SK-N-SH (cell line): ENCODE results near the gene INF2. TPM values are rescaled to one million over a fixed set of nuclear protein-coding genes. Genes with fewer than 3 reads are reported as not detected.

Experiments
- CTCF ChIA-PET: fragments of 300-600, 350-600 bp; formaldehyde crosslinking; extraction: SDS; loops from one replicate; lab custom pipeline; 2021; lab: Yijun Ruan, JAX
- POLR2A ChIA-PET: fragments of 350-600 bp; sonication (Branson Sonifier 250); formaldehyde crosslinking; extraction: SDS; loops from one replicate; lab custom pipeline; 2020; ENCODE audit warnings: antibody characterized with exemption, inconsistent platforms; lab: Yijun Ruan, JAX
- DNase-seq: peaks from one replicate; pipeline ENCODE4 v3.0.0; 2012
- H2AFZ ChIP-seq: fragments of 200-600 bp; sonication (generic); 2 replicates; pipeline ENCODE4 v1.8.1; 2016; ENCODE audit warnings: antibody characterized with exemption, mild to moderate bottlenecking, low read depth
- H3F3A ChIP-seq: fragments of 200-600 bp; sonication (generic); replicated peaks from 2 replicates; pipeline ENCODE3; 2016; ENCODE audit warnings: antibody characterized with exemption, mild to moderate bottlenecking; ENCODE audit not compliant: insufficient read depth
- H3K27ac ChIP-seq, 2 experiments: fragments of 200-500 bp in 1 of 2; fragments of 200-600 bp in 1 of 2; sonication (Bioruptor generic) in 1 of 2; sonication (generic), shearing (Covaris generic) in 1 of 2; 2 replicates each; pipeline versions ENCODE4 v1.5.1 to v1.6.1; 2014 to 2016; ENCODE audit warnings: low read depth in 2 of 2, inconsistent platforms in 1 of 2, low read length in 1 of 2, mild to moderate bottlenecking in 1 of 2, mixed read lengths in 1 of 2
- H3K27me3 ChIP-seq: fragments of 200-600 bp; sonication (generic), shearing (Covaris generic); 2 replicates; pipeline ENCODE4 v1.6.1; 2016; ENCODE audit warnings: mixed run types; ENCODE audit not compliant: insufficient read depth
- H3K36me3 ChIP-seq, 2 experiments: fragments of 200-500 bp in 1 of 2; fragments of 200-600 bp in 1 of 2; sonication (Bioruptor generic) in 1 of 2; sonication (generic) in 1 of 2; replicated peaks in 1 of 2; 2 replicates each; pipeline versions ENCODE3 to v1.5.1; 2014 to 2016; ENCODE audit warnings: low read length in 1 of 2, mild to moderate bottlenecking in 1 of 2; ENCODE audit not compliant: insufficient read depth in 2 of 2, control insufficient read depth in 1 of 2
- H3K4me1 ChIP-seq, 2 experiments: fragments of 200-500 bp in 1 of 2; fragments of 200-600 bp in 1 of 2; sonication (Bioruptor generic) in 1 of 2; sonication (generic), shearing (Covaris generic) in 1 of 2; 2 replicates each; pipeline versions ENCODE4 v1.5.1 to v1.6.1; 2014 to 2016; ENCODE audit warnings: low read depth in 1 of 2, low read length in 1 of 2, mixed run types in 1 of 2; ENCODE audit not compliant: insufficient read depth in 2 of 2, control insufficient read depth in 1 of 2
- H3K4me2 ChIP-seq: fragments of 200-600 bp; sonication (generic), shearing (Covaris generic); 2 replicates; pipeline ENCODE4 v1.6.1; 2017; ENCODE audit warnings: mixed run types
- H3K4me3 ChIP-seq, 2 experiments: fragments of 200-500 bp in 1 of 2; fragments of 200-600 bp in 1 of 2; sonication (Bioruptor generic) in 1 of 2; sonication (generic), shearing (Covaris generic) in 1 of 2; 2 replicates each; pipeline versions ENCODE4 v1.5.1 to v1.8.1; 2014 to 2016; ENCODE audit warnings: low read depth in 2 of 2, inconsistent platforms in 1 of 2, low read length in 1 of 2, mild to moderate bottlenecking in 1 of 2, mixed read lengths in 1 of 2, moderate library complexity in 1 of 2
- H3K79me2 ChIP-seq: fragments of 200-600 bp; sonication (generic); 2 replicates; pipeline ENCODE4 v1.8.1; 2017; ENCODE audit warnings: mild to moderate bottlenecking; ENCODE audit not compliant: insufficient read depth
- H3K9ac ChIP-seq: fragments of 200-600 bp; sonication (generic); 2 replicates; pipeline ENCODE4 v1.6.1; 2017; ENCODE audit warnings: mixed run types
- H3K9me2 ChIP-seq: fragments of 200-600 bp; sonication (generic); 2 replicates; pipeline ENCODE4 v1.6.1; 2017; ENCODE audit warnings: mixed run types
- H3K9me3 ChIP-seq: fragments of 200-600 bp; sonication (generic); 2 replicates; pipeline ENCODE4 v1.6.1; 2017; ENCODE audit warnings: mixed run types, mild to moderate bottlenecking, moderate library complexity
- H4K20me1 ChIP-seq: fragments of 200-600 bp; sonication (generic); 2 replicates; pipeline ENCODE4 v1.6.1; 2017; ENCODE audit warnings: mild to moderate bottlenecking, mixed run types; ENCODE audit not compliant: insufficient read depth
- FOXJ3 ChIP-seq: sonication (generic); formaldehyde crosslinking; IDR thresholded peaks from 2 replicates; pipeline ENCODE4 v1.5.1; 2020; ENCODE audit warnings: mild to moderate bottlenecking, missing genetic modification reagents
- FOXM1 ChIP-seq: IDR thresholded peaks from 2 replicates; pipeline ENCODE4 v1.4.0; 2012; ENCODE audit warnings: low read depth, mild to moderate bottlenecking
- GATA2 ChIP-seq: sonication (generic); formaldehyde crosslinking; IDR thresholded peaks from 2 replicates; pipeline ENCODE4 v1.5.0; 2020; ENCODE audit warnings: mild to moderate bottlenecking, missing genetic modification reagents
- NFIC ChIP-seq: IDR thresholded peaks from 2 replicates; pipeline ENCODE4 v1.4.0; 2012; ENCODE audit warnings: borderline replicate concordance
- SIN3A ChIP-seq: IDR thresholded peaks from 2 replicates; pipeline ENCODE4 v1.6.1; 2012; ENCODE audit warnings: low read depth, mild to moderate bottlenecking, low read length, moderate library complexity, borderline replicate concordance
- WGBS: methylation state at CpG from one replicate; pipeline ENCODE4 v1.1.6; 2017; ENCODE audit warnings: low lambda C conversion rate; 5-methylcytosine and 5-hydroxymethylcytosine counted together
- polyA plus RNA-seq, 3 experiments: library from polyadenylated mRNA; depleted of rRNA; stranded (reverse); fragments of >200 nt; gene quantifications; 2 replicates each; pipeline ENCODE4 v1.2.3, GENCODE V29; 2012
- TF ChIP-seq, protein P1 (sequence below): fragments of 200-600 bp; sonication (generic); IDR thresholded peaks from 2 replicates; pipeline ENCODE4 v1.6.1; 2017; ENCODE audit warnings: antibody characterized with exemption, mild to moderate bottlenecking, moderate library complexity
- TF ChIP-seq, protein P2 (sequence below): IDR thresholded peaks from 2 replicates; pipeline ENCODE4; 2012

Gene INF2
- polyA plus RNA-seq, 1 of the 3 experiments (the other 2 are of a cell fraction) = 32.5 TPM

DNA sequence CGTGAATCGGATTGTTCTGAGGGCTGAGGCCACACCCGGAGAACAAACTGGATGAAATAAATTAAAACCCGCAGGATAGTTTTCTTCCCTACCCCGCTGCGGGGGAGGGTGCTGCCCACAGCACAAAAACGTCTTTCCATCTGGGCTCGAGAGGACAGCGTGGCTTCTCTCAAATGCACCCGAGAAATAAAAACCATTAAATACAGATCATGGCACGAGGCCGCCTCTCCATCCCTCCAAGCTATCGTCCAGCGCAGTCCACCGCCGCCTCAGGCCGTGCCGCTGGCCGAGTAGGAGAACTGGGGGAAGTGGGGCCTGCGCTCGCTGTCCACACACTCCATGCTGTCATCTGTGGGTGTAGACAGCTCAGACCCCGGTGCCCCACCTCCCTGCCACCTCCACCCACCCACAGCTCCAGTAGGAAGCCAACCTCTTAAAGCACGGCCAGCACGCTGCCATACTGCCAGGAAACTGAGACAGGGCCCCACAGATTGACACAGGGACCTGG lies 80.7 kb downstream of the INF2 start:
- H2AFZ ChIP-seq = no peak overlapping the region
- H3K27me3 ChIP-seq = no peaks in the 10 kb centered on the region
- H3K27ac ChIP-seq = no peak overlapping the region
- no peaks in the 10 kb centered on the region for H3K9me2 ChIP-seq
- H3K4me1 ChIP-seq = peaks cover 0 to 7% of the 10 kb centered on the region in 2 experiments; a peak in 1 of 4 replicates
- WGBS = 95% methylated on average over 22 of the region's 24 CpGs
- peaks cover 8 to 37% of the 10 kb centered on the region in 2 experiments for H3K36me3 ChIP-seq
- no peak overlapping the region for H3K4me3 ChIP-seq
- CTCF ChIA-PET = interaction anchor here (1.0 to 6.5 kb wide), 6 partner anchors 10 to 56 kb away, joined by 4 to 85 read pairs (median 16); partner anchors contain the start of gene AKT1
- peaks cover 32% of the 10 kb centered on the region for H3F3A ChIP-seq
- no peak overlapping the region for H3K4me2 ChIP-seq
- no peaks in the 10 kb centered on the region for H3K79me2 ChIP-seq
- TF ChIP-seq, protein P1, sequence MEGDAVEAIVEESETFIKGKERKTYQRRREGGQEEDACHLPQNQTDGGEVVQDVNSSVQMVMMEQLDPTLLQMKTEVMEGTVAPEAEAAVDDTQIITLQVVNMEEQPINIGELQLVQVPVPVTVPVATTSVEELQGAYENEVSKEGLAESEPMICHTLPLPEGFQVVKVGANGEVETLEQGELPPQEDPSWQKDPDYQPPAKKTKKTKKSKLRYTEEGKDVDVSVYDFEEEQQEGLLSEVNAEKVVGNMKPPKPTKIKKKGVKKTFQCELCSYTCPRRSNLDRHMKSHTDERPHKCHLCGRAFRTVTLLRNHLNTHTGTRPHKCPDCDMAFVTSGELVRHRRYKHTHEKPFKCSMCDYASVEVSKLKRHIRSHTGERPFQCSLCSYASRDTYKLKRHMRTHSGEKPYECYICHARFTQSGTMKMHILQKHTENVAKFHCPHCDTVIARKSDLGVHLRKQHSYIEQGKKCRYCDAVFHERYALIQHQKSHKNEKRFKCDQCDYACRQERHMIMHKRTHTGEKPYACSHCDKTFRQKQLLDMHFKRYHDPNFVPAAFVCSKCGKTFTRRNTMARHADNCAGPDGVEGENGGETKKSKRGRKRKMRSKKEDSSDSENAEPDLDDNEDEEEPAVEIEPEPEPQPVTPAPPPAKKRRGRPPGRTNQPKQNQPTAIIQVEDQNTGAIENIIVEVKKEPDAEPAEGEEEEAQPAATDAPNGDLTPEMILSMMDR = no peak
- TF ChIP-seq, protein P2, sequence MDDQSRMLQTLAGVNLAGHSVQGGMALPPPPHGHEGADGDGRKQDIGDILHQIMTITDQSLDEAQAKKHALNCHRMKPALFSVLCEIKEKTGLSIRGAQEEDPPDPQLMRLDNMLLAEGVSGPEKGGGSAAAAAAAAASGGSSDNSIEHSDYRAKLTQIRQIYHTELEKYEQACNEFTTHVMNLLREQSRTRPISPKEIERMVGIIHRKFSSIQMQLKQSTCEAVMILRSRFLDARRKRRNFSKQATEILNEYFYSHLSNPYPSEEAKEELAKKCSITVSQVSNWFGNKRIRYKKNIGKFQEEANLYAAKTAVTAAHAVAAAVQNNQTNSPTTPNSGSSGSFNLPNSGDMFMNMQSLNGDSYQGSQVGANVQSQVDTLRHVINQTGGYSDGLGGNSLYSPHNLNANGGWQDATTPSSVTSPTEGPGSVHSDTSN = no peak
- TF ChIP-seq SIN3A (no peak), GATA2 (CRISPR knock-in tag) (no peak), FOXM1 (no peak), NFIC (no peak)
- TF ChIP-seq, all 33 proteins: peak for 0
- no peak for DNase-seq
- no peaks in the 10 kb centered on the region for H3K9me3 ChIP-seq
- H3K9ac ChIP-seq = no peak overlapping the region
- H4K20me1 ChIP-seq = no peaks in the 10 kb centered on the region
- POLR2A ChIA-PET = interaction anchor here (0.7 to 1.1 kb wide), 2 partner anchors 17 to 51 kb away, joined by 3 to 5 read pairs; partner anchors contain the start of gene SIVA1

DNA sequence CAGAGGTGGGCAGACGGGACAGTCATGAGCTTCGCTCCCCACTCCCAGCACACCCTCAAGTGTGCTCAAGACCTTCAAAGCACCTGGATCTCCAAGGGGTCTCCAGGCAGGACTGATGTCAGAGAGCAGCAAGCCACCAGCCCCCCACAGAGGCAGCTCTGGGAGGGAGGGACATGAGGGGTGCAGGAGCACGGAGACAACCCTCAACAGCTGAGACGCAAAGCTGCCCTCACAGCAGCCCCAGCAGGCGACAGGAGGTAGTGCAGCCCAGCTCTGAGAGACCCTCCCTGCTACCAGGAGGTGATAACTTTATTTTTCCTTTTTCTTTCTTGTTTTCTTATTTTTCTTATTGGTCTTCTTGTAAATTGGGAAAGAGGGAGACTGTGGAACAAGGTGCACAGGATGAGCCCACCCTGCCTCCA lies 81.4 kb downstream of the INF2 start:
- Histone ChIP-seq H3F3A (peaks cover 31% of the 10 kb centered on the region), H3K4me3 (no peak overlapping the region; a peak in 1 of 4 replicates)
- TF ChIP-seq FOXJ3 (CRISPR knock-in tag) = no peak
- TF ChIP-seq, protein P1 = peak; percentile 56
- TF ChIP-seq, all 33 proteins: peak for 1
- Histone ChIP-seq H3K4me2 (no peak overlapping the region), H3K4me1 (peaks cover 0 to 7% of the 10 kb centered on the region in 2 experiments; a peak in 1 of 4 replicates), H4K20me1 (no peaks in the 10 kb centered on the region), H3K9me2 (no peaks in the 10 kb centered on the region), H3K27ac (no peak overlapping the region), H3K36me3 (peaks cover 8 to 43% of the 10 kb centered on the region in 2 experiments), H3K79me2 (no peaks in the 10 kb centered on the region), H2AFZ (no peak overlapping the region), H3K27me3 (no peaks in the 10 kb centered on the region), H3K9me3 (no peaks in the 10 kb centered on the region), H3K9ac (no peak overlapping the region)
- CTCF ChIA-PET = interaction anchor here (0.6 to 6.5 kb wide), 7 partner anchors 9 to 55 kb away, joined by 3 to 85 read pairs (median 6); no protein-coding TSS in a partner anchor
- POLR2A ChIA-PET = interaction anchor here (1.1 to 1.5 kb wide), 2 partner anchors 18 to 50 kb away, joined by 3 to 4 read pairs; partner anchors contain the start of gene SIVA1
- peak; percentile 51 for DNase-seq
- WGBS = 96% methylated on average over 5 of the region's 5 CpGs
